Activated naive CD8-positive, alpha-beta T cell treated with anti-CD3 and anti-CD28 coated beads, Interleukin-2, amount 50 U/mL, for 24 hours (primary cell): Measurements from ENCODE around the gene CXorf65.

Experiments
- ATAC-seq: fragments of 150-1000 bp; cut with Tn5 transposase; one replicate; pipeline ENCODE4 v1.10.0; 2021
- DNase-seq: peaks from one replicate; pipeline ENCODE4 v3.0.0; 2021
- H3K27ac Mint-ChIP-seq: one replicate; pipeline ENCODE4 v1.8.0; 2021; ENCODE audit warnings: mild to moderate bottlenecking, mixed read lengths
- H3K27me3 Mint-ChIP-seq: one replicate; pipeline ENCODE4 v1.8.0; 2021; ENCODE audit warnings: mixed read lengths
- H3K36me3 Mint-ChIP-seq: one replicate; pipeline ENCODE4 v1.8.0; 2021; ENCODE audit warnings: low read depth, mixed read lengths
- H3K4me1 Mint-ChIP-seq: one replicate; pipeline ENCODE4 v1.8.0; 2021; ENCODE audit warnings: mixed read lengths
- H3K4me3 Mint-ChIP-seq: one replicate; pipeline ENCODE4 v1.8.0; 2021; ENCODE audit warnings: mild to moderate bottlenecking, moderate library complexity, mixed read lengths
- H3K9me3 Mint-ChIP-seq: one replicate; pipeline ENCODE4 v1.8.0; 2021; ENCODE audit warnings: mixed read lengths

CXorf65 gene

GRCh38 chrX:71067089-71067488 is 39.5 kb downstream of the CXorf65 start:
- ATAC-seq (no peak), DNase-seq (no peak)
- H3K4me3 Mint-ChIP-seq: peak overlapping the region; percentile 97
- peaks cover 8% of the 10 kb centered on the region for H3K36me3 Mint-ChIP-seq
- no peaks in the 10 kb centered on the region for H3K9me3 Mint-ChIP-seq
- H3K27ac Mint-ChIP-seq: peak overlapping the region; percentile 35
- H3K27me3 Mint-ChIP-seq: no peaks in the 10 kb centered on the region
- peaks cover 16% of the 10 kb centered on the region for H3K4me1 Mint-ChIP-seq

- ATAC-seq: peak; percentile 54
- no peak overlapping the region for H3K27ac Mint-ChIP-seq
Measured at GRCh38 chrX:71060127-71060526, 46.4 kb downstream of the CXorf65 start.

GRCh38 chrX:71057848-71058530 is 48.6 kb downstream of the CXorf65 start:
- Mint-ChIP-seq H3K4me3 (no peak overlapping the region), H3K36me3 (peaks cover 27% of the 10 kb centered on the region), H3K27ac (peak overlapping the region; percentile 26), H3K27me3 (no peaks in the 10 kb centered on the region), H3K9me3 (no peaks in the 10 kb centered on the region), H3K4me1 (peaks cover 42% of the 10 kb centered on the region)
- no peak for ATAC-seq
- DNase-seq: no peak

More at GRCh38 chrX:71060127-71060526, 46.4 kb downstream of the CXorf65 start:
- Mint-ChIP-seq H3K4me3 (no peak overlapping the region), H3K4me1 (peaks cover 48% of the 10 kb centered on the region), H3K27me3 (no peaks in the 10 kb centered on the region), H3K9me3 (no peaks in the 10 kb centered on the region), H3K36me3 (peaks cover 29% of the 10 kb centered on the region)
- DNase-seq: no peak

GRCh38 chrX:71056867-71057266 is 49.7 kb downstream of the CXorf65 start:
- peaks cover 42% of the 10 kb centered on the region for H3K4me1 Mint-ChIP-seq
- no peak overlapping the region for H3K4me3 Mint-ChIP-seq
- H3K36me3 Mint-ChIP-seq: peaks cover 21% of the 10 kb centered on the region
- no peaks in the 10 kb centered on the region for H3K9me3 Mint-ChIP-seq
- no peak for DNase-seq
- H3K27ac Mint-ChIP-seq: no peak overlapping the region
- H3K27me3 Mint-ChIP-seq: no peaks in the 10 kb centered on the region
- no peak for ATAC-seq
